ENCODE results near the gene LCN10.

DNA sequence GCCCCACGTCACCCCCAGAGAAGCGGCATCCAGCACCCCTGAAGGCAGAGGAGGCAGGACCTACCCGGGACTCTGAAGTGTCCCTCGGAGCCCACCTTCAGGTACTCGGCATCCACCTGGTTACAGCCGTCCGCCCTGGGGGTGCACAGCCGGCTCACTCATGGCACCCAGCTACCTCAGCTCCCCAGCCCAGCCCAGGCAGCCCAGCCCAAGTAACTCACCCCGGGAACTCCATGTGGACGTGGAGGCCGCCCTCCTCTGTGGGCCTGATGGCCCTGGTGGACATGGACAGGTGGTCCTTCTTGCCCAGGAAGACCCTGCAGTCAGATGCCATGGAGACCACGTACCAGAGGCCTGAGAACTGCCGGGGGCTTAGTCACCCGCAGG, 20.9 kb upstream of the LCN10 start:
- TF ChIP-seq, protein P1, sequence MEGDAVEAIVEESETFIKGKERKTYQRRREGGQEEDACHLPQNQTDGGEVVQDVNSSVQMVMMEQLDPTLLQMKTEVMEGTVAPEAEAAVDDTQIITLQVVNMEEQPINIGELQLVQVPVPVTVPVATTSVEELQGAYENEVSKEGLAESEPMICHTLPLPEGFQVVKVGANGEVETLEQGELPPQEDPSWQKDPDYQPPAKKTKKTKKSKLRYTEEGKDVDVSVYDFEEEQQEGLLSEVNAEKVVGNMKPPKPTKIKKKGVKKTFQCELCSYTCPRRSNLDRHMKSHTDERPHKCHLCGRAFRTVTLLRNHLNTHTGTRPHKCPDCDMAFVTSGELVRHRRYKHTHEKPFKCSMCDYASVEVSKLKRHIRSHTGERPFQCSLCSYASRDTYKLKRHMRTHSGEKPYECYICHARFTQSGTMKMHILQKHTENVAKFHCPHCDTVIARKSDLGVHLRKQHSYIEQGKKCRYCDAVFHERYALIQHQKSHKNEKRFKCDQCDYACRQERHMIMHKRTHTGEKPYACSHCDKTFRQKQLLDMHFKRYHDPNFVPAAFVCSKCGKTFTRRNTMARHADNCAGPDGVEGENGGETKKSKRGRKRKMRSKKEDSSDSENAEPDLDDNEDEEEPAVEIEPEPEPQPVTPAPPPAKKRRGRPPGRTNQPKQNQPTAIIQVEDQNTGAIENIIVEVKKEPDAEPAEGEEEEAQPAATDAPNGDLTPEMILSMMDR (IDR thresholded peaks at IDR 0.05; ENCODE audit: low read depth, low read length): no peak
- no peak for TF ChIP-seq MYC (IDR thresholded peaks at IDR 0.05; ENCODE audit: low read depth, low read length)
- TF ChIP-seq POLR2A (IDR thresholded peaks at IDR 0.05; ENCODE audit: extremely low read depth, insufficient read length): no peak
